Measurements from ENCODE around the gene ZNF423.

The ZNF423 gene

DNA sequence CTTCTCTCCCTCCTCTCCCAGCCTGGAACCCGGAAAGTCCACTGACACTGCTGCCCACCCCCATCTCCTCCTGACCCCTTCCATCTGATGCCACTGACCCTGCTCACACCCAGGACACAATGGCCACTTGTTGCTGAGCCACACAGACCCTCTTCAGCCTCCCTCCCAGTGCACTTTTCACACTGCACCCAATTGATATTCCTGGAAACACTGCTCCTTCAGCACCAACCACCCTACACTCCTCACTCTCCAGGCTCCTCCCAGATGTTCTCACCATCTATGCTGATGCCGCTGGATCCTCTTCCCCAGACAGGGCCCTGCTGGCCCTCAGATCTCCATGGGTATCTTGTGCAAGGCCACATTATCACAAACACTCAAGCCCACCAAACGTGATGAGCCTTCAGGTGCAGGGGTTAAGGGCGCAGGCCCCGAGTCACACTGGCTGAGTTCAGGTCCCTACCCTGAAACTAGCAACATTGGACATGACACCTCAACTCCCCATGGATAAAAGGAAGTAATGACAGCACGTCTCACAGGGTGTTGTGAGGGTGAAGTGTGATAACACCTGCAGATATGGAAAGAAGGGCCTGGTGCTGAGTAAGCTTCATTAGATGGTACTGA, 238.1 kb downstream of the ZNF423 start:
- DNase-seq = no peak

DNA sequence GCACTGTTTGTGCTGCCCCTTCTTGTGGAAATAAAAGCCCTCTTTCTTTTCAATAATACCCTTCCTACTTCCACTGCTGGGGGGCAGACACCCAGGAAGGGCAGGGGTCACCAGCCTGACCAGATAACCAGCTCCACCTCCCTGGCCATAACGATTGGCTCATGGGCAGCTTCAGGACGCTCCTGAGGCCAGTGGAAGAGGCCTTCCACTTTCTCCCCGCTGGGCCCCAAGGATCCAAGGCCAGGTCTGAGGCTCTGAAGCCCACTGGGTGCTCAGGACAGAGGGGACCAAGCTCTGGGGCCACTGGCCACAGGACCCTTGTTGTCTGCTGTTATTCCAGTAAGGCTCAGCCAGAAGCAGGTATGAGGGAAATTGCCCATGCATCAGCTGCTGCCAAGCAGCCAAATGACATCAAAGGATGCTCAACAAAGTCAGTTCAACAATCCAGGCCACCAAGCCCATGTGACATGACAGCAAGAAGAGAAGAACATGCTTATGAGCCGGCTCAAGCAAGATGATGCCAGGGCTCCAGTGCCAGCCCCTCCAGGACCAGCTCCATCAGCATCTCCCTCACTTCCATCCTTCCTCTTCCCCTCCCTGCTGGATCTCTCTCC, 238.8 kb downstream of the ZNF423 start:
- no peak for DNase-seq

DNA sequence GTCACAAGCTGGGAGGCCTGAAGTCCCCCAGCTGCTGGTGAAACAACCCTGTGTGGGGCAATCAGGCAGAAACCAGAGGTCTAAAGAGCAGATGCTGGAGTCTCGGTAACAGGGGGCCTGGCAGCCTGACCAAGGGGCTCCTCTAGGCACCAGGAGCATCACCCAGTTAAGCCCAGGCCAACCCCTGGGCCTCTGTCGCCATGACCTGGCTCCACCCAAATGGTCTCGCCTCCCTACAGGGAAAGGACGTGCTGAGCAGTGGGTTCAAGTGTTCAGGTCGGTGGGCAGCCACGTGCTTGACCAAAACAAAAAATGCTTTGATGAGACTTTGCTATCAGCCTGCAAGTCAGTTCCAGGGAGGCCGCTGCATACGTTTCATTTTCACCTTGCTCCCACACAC, 240.3 kb downstream of the ZNF423 start:
- no peak for DNase-seq

DNA sequence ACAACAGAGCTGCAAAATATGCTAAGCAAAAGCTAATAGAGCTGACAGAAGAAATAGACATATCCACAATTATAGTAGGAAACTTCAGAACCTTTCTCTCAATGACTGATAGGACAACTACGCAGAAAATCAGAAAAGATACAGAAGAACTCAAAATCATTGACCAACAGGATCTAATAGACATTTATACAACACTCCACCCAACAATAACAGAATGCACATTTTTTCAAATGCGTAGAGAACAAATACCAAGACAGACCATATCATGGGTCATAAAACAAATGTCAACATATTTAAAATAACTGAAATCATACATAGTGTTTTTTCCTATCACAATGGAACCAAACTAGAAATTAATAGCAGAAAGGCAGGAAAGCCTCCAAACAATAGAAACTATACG, 244.9 kb downstream of the ZNF423 start:
- no peak for DNase-seq

DNA sequence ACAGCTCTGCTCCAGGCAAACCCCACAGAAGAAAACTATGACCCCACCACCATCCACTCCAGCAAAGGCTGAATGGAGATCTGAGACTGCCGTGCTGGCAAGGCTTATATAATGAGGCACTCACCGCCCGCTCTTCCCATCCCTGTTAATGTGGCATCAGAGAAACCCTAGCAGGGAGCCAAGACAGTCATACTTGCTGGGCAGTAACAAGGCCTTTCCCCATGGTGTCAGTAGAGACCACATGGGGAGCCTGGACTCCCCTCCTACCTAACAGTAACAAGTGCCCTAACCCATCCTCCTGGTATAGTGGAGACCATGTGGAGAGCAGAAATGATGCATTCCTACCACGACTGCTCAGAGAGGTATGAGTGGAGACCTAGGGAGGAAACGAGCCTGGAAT, 247.1 kb downstream of the ZNF423 start:
- no peak for DNase-seq

DNA sequence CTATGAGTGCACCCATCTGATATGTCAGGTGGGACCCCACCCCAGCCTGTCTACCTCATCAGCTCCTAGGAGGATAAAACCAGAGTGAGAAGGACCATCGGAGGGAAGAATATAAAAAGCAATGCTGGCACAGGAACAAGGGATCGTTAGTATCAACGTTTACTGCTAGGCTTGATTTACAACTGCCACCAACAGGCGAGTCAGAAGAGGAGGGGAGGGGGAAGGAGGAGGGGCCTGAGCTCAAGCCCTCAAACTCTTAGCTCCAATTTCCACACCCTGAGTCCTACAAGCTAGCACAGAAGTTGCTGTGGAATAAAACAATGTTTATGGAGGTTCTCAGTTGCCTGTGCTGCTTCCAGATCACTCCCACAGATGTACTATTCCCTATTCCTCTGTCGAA, 247.8 kb downstream of the ZNF423 start:
- DNase-seq = peak; percentile 49

DNA sequence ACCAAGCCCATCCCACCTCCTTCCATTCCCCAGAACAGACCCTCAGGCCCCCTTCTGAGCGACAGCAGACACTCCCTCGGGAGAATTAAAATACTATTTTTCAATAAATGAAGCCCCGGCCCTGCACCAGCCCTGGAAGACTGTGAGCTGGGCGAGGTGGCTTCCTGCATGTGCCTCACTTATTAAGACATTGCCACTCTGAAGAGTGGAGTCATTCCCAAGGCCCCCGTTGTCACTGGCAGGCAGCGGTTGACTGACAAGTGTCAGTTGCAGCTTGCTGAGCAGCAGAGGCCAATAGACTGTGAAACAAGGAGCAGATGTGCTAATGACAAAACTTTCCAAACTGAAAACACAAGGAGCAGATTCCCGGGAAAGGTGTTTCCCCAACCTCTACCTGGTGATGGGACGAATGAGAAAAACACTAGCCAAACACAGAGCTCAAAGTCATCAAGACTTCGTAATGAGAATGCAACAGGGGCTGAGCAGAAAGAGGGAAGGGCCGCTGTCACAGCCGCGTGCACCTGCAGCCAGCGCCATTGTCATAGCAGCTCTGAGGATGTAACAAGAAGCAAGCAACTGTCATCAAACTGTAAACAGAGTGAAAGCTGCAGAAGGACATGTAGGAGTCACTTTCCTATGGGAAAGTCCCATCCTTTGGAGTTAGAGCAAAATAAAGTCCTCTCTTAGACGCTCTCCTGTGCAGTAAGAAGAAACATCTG, 250.2 kb downstream of the ZNF423 start:
- DNase-seq = no peak

DNA sequence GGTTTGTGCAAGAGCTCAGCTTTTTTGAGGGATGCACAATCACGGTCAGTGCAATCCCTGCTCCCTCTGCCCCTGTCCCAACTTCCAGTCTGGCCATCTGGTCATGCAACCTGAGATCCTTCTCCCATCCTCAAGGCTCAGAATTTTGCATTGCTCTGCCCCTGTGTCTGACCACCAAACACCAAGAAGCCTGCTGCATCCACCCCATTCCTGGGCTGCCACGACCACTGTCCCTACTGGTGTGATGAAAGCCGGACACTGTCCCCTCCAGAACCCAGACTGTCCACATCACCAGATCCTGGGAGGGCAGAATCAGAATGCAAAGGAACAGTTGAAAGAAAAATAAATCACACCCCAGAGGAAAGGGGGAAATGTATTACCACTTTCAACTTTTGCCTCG, 251.3 kb downstream of the ZNF423 start:
- DNase-seq = no peak

DNA sequence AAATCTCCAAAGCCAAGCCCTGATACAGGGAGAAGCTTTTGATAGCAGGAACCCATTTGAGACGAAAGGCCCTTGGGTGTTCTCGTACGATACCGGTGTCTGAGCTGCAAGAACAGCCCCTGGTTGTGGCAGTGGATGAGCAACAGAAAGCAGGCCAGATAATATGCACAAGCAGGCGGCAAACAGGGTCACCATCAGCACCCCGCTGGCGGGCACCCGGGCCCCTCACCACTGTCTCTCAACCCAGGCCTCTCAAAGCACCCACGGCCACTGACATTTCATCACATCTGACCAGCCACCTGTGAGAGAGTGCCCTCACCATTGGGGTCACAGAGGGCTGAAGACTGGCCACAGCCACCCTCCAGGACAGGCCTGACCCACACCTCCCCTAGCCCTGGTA, 252.0 kb downstream of the ZNF423 start:
- no peak for DNase-seq

DNA sequence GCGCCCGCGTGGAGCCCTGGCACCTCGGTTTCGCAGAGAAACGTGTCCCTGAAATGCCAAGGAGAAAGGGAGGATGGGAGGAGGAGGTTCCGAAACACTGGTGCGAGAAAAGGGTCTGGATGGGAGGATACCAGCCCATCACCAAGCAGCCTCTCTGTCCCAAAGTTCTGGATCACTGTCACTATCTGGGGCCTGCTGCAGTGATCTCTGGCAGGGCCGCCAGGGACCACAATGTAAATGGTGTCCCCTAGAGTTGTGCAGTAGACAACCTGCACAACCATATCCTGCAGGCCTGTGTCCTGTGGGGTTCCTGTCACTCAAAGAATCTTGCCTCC, 253.0 kb downstream of the ZNF423 start:
- DNase-seq = no peak

DNA sequence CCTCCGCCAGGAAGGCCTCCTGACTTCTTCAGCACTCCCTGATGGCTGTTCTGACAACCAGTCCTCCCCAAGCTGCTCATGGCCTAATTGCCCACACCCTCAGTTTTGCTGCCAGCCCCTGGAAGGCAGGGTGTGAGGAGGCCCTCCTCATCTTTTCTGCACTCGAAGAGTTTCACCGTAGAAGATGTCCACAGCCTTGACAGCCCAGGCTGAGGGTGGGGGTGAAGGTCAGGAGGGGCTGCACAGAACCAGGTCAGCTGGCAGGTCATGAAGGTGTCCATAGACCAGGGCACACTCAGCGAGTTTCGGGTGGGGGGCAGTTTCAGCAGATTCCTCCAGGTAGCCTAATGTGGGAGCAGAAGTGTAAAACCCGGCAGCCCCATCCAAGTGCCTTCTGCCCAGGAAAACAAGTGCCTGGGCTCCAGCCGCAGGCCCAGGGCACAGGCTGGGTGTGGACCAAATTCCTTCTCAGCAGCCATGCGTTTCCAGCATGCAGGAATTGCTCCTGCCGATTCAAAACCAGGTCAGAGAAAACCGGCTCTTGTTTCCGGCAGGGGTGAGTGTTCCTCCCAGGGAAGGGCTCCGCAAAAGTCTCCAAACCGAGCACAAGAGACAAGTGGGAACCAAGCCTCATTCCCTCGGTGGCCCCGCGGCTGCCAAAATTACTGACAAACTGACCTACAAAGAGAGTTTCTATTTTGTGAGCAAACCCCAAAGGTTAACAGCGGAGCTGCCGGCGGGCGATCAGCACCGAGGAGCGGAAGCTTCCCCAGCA, 253.5 kb downstream of the ZNF423 start:
- DNase-seq = no peak

DNA sequence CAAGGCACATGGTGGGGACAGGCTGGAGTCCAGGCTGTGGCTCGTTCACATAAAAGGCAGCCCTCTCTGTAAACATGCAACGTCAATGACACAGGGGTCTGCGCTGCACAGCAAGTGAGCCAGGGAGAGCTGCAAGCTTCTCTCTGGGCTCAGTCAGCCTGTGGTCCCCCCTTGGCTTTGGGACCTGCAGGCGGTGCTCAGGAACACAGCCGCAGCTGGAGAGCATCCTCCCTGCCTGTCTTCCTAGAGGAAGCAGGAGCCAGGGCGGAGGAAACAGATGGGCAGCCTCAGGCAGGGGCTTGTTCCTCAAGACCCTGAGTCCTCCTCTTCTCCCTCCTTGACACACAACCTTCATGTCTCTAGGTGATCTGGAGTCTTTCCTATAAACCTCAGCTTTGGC, 254.3 kb downstream of the ZNF423 start:
- no peak for DNase-seq

DNA sequence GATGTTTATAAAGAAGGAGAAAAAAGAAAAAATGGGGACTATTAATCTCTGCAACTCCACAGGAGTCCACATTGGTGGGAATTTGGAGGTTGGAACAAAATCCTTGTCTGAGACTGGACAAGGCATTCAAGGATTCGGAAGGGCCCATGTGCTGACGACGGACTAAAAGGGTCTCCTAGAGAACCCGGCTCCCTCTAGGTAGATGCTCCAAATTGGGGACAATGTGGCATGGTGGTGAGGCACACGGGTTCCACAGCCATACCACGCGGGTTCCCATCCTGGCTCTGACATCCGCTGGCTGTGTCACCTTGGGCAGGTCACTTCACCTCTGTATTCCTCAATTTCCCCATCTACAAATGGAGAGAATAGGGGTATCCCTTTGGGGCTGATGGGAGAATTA, 254.9 kb downstream of the ZNF423 start:
- no peak for DNase-seq

DNA sequence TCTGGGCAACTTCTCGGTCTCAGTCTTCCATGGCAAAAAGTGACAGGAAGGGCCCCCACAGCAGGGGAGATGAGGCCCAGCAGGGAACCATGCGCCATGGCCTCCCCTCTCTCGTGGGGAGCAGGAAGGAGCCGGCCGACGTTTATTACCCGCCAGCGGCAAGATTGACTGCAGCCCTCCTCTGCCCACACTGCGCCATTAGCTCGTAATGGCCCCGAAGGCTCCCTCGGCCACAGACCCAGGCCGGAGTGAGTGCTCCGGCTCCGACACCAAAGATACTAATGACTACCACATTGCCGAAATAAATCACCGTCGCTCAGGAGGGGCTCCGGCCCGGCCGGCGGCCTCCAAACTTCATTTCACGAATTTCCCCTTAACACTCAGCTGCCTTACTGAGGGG, 255.4 kb downstream of the ZNF423 start:
- no peak for DNase-seq

DNA sequence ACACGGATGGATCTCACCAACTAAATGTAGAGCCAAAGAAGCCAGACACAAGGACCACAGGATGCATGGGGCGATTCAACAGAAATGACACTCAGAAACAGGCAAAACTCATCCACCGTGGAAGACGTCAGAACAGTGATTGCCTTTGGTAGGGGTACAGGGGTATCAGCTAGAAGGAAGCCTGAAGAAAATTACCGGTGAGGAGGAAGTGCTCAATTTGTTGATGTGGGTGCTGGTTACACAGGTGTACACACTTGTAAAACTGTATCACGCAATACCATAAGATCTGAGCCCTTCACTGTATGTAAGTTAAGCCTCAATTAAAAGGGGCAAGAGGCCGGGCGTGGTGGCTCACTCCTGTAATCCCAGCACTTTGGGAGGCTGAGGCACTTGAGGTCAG, 256.2 kb downstream of the ZNF423 start:
- no peak for DNase-seq

DNA sequence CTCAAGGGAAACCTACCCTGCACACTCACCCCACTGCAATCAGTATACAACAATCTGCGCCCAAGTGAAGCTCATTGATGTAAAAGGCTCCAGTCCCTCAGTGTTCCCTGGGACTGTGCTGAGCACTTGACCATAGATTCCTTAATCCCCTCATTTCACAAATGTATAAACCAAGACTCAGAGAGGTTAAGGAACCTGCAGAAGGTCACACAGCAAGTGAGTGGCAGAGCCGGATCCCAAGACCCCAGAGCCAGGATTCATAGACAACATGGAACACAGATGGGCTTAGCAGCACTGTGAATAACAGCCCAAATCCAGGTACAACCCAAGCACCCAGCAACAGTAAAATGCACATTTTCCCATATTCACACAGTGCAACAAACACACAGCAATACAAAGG, 256.6 kb downstream of the ZNF423 start:
- DNase-seq = no peak

DNA sequence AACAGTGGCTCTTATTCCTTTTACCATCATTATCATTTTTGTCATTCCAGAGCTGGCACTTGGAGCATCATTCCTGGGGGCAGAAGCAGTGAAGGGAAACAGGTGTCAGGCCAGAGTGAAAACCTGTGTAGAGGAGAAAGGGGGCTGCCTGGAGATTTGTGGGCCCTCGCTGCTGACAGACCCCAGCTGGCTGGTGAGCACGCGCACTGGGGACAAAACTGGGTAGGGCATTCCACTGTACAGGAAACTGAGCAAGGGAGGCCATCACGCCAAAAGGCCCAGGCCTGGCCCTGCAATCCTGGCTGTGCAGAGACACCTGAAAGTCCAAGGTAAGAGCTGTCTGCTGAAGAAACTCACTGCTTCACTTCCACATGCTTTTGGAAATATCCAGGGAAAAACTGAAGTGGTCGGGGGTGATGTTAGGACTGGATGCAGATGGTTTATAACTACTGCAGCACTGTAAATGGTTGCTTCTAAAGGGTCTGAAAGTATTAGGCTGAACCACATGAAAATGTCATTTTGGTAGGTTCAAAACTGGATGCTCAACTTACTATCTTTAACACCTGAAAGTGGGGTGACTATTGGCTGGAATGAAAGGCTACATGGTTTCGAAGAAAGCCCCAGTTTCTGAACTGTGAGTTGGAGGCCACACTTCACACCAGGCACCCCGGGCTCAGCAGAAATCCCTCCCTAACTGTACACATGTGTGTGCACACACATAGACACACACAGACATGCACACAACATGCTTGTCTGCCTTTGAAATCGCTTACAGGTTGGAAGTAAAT, 257.3 kb downstream of the ZNF423 start:
- DNase-seq = no peak

DNA sequence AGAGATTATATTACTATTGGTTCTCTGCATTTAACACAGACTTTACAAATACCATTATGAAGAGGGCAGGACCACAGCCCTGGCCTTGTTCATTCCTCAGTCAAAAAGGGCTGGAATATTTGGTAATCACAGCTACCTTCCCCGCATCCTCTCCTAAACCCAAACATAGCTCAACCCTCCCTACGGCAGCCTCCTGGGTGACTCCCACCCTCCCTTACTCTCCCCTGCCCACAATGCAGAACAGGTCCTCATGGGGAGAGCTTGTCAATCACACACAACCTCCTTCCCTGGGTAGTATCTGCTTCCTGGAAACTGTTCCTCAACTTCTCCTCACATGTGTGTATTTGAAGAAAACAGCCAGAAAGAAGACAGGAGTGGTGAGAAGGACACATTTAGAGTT, 258.1 kb downstream of the ZNF423 start:
- DNase-seq = no peak

DNA sequence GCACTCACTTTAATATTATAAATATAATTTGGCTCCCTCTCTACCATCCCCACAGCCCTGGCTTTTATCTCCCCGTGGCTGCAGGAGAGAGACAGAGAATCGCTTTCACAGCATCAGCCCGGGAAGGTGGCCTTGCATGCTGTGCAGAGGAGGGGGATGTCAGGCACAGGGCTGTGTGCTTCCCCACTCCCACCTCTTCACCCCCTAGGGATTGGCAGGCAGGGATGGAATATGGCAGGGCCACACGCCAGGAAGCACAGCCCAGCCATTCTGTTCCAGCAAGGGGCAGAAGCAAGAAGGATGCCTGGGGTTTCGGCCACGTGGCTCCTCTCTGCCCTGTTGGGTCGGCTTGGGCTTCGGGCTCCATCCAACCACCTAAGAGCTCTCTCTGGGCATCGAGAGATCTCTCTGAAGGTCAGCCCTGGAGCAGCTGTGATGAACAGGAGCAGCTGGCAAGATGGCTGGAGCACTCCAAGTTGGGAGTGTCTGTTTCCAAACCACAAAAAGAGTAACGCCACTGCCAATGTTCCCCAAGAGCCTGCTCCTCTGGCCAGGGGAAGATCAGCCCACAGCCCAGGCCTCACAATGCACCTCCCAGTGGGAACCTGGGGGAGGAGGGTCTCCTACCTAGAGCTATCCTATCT, 259.1 kb downstream of the ZNF423 start:
- no peak for DNase-seq

DNA sequence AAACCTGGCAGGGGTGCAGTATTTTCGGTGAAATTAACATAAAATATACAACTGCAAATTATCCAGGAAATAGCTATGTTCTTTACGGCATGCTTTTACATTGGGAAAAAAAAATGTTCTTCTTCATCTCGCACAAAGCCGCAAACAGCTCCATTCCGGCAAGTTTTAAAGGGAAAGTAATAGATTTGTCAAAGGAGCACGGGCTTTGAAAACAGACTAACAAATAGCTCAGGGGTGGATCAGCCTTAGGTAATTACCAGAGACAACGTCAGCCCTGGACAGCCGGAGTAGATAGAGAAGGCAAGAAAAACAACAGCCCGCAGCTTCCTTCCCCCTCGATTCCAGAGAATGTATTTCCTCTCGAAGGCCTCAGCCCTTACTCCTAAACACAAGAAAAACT, 259.8 kb downstream of the ZNF423 start:
- no peak for DNase-seq

DNA sequence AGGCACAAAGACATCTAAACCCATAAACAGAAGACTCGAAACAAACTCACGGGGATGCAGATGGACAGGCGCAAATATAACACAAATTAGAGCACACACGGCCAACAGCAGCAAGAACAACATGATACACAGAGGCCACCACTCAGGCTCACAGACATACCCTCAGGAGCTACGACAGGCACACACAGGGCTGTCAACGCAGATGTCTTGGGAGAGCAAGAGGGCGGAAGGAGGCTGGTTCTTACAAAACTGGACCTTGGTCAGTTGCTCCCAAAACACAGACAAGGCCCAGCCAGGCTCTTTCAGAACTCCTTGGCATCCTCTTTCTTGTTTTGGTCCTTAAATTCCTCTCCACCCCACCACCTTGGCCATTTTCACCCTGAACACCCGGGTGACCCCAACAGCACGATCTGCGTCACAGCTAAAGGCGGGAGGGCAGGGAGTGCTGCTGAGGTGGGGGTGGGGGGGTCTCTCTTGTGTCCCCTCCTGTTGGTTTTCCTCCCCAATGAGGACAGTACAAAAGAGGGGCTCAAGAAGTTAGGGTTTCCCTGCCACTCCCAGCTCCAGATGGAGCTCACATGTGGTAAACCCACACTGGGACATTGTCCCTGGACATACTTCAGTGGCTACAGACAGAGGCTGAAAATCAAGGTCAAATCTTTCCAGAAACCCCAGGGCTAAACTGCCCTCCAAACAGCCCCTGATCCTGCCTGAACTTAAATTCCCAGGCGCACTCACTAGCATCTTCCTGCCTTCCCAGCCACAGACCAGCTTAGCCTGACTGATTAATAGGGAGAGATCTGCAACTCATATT, 261.0 kb downstream of the ZNF423 start:
- DNase-seq = no peak

DNA sequence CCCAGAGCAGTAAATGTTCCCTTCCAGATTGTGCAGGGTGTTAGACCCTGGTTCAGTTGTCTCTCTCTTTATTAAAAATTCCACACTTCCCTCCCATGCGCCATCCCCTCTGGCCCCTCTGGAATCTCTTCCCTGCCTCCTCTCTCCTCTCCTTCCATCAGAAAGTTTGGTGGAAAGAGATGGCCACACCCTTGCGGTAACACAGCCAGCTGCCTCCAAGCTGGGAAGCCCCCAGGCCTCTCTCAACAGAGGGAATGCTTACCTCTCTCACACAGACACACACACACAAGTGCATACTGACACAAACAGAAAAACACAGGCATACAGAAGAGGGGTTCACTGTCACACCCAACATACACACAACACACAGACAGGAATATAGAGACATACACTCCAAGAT, 261.8 kb downstream of the ZNF423 start:
- no peak for DNase-seq
